ENCODE measurements around the gene SKI.

SKI gene

DNA sequence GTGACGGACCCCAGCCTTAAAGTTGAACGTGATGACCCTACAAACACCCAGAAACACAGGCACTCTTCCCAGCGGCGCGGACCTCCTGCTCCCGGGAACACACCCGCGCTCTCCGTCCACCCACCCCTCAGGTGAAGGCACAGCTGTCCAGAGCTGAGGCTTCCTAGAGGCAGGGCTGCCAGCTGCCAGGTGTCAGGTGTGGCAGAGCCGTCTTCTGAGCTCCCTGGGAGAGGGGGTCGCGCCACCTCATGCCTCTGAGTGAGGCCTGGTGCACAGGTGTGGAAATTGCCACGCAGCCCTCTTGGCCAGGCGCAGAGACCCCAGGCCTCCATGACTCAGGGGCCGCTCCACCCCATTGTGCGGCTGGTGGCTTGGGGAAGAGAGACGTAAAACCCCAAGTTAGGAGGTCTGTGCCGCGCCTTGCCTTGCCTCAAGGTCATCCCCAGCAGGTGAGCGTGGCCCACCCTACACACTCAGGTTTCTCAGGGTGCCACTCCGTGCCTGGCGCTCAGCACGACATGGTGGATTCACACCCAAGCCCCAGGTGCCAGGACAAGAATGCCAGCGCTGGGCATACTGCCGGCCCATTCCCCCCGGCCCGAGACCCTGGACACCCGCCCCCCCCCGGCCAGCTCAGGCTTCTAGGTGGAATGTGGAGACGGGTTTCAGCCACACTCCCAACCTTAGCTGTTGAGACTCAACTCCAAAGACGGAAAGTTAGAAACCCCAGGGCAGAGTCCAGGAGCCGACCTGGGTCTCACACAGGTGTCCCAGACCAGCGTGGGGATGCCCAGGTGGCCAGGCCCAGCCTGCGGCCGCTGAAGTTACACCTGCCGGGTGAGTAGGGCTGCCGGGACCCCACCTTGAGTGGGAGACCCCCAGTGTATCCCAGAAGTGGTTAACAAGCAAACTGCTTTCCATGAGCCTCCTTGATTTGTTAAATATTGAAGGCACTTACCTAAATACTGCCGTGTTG is 42.0 kb upstream of the SKI start:
- Mint-ChIP-seq H3K4me3 (no peak overlapping the region), H3K4me1 (peaks cover 10% of the 10 kb centered on the region), H3K27me3 (ENCODE audit: low read depth) (peaks cover 4% of the 10 kb centered on the region), H3K9me3 (no peaks in the 10 kb centered on the region), H3K27ac (no peak overlapping the region), H3K36me3 (ENCODE audit: low read depth) (peaks cover 21% of the 10 kb centered on the region)
- TF ChIP-seq, protein P1, sequence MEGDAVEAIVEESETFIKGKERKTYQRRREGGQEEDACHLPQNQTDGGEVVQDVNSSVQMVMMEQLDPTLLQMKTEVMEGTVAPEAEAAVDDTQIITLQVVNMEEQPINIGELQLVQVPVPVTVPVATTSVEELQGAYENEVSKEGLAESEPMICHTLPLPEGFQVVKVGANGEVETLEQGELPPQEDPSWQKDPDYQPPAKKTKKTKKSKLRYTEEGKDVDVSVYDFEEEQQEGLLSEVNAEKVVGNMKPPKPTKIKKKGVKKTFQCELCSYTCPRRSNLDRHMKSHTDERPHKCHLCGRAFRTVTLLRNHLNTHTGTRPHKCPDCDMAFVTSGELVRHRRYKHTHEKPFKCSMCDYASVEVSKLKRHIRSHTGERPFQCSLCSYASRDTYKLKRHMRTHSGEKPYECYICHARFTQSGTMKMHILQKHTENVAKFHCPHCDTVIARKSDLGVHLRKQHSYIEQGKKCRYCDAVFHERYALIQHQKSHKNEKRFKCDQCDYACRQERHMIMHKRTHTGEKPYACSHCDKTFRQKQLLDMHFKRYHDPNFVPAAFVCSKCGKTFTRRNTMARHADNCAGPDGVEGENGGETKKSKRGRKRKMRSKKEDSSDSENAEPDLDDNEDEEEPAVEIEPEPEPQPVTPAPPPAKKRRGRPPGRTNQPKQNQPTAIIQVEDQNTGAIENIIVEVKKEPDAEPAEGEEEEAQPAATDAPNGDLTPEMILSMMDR (IDR thresholded peaks at IDR 0.05; ENCODE audit: unreplicated experiment in 3 of 3) = no peak

DNA sequence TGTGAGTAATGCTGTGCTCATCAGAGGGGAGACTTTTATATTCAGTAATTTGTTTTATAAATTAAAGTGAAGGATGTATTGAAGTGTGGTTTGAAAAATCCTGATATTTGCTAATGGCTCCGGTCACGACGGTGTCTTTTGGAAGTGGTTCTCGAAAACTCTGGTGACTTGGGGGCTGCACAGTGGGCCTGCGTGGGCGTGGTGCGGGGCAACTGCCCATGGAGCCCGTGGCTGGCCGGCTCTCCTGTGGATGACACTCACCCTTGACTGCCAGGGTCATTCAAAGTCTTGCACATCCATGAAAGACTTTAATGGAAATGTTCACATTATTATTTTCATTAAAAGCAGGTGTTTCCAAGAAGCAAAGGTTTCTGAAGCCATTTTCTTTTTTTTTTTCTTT is 41.2 kb upstream of the SKI start:
- TF ChIP-seq, protein P1 (IDR thresholded peaks at IDR 0.05; ENCODE audit: unreplicated experiment in 3 of 3) = no peak
- Mint-ChIP-seq H3K4me3 (no peak overlapping the region), H3K9me3 (no peaks in the 10 kb centered on the region), H3K27ac (no peak overlapping the region), H3K4me1 (peaks cover 15% of the 10 kb centered on the region), H3K27me3 (ENCODE audit: low read depth) (peaks cover 4% of the 10 kb centered on the region), H3K36me3 (ENCODE audit: low read depth) (peaks cover 24% of the 10 kb centered on the region)

DNA sequence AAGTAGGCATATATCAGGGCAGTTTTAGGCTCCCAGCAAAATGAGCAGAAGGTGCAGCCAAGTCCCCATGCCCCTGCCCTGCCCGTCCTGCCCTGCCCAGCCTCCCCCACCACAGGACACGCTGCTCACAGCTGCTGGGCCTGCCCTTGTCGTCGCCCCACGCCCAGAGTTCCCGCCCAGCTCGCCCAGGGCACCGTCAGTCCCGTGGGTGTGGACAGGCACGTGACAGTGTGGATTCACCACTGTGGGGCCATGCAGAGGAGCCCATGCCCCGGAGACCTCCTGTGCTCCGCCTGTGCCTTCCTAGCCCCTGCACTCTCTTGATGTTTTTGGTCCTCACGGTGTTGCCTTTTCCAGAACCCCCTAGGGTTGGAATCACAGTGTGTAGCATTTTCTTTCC is 40.5 kb upstream of the SKI start:
- H3K4me3 Mint-ChIP-seq = no peak overlapping the region
- H3K9me3 Mint-ChIP-seq = no peaks in the 10 kb centered on the region
- peaks cover 4% of the 10 kb centered on the region for H3K27me3 Mint-ChIP-seq (ENCODE audit: low read depth)
- no peak overlapping the region for H3K27ac Mint-ChIP-seq
- H3K4me1 Mint-ChIP-seq = peaks cover 16% of the 10 kb centered on the region
- peaks cover 22% of the 10 kb centered on the region for H3K36me3 Mint-ChIP-seq (ENCODE audit: low read depth)
- TF ChIP-seq, protein P1 (IDR thresholded peaks at IDR 0.05; ENCODE audit: unreplicated experiment in 3 of 3) = no peak

DNA sequence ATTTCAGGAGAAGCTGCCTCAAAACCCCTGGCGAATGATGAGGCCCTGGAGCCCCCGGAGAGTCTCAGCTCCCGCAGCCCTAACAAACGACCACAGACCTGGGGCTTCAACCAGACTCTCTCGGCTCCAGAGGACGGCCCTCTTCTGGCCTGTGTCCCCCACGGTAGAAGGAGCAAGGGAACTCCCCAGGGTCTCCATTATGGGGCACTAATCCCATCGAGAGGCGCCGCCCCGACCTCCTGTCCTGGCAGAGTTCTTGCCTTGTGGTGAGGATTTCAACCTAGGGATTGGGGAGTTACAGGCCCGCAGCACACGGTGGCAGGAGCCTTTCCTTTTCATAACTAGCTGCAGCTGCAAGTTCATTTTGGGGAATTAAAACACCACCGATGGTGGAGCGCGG is 39.8 kb upstream of the SKI start:
- Mint-ChIP-seq H3K4me3 (peak overlapping the region in 1 of 3 experiments; percentile 29), H3K9me3 (no peaks in the 10 kb centered on the region), H3K27me3 (ENCODE audit: low read depth) (peaks cover 4% of the 10 kb centered on the region), H3K4me1 (peaks cover 19% of the 10 kb centered on the region), H3K36me3 (ENCODE audit: low read depth) (peaks cover 15% of the 10 kb centered on the region), H3K27ac (peak overlapping the region in 2 of 3 experiments; percentile 28 to 66)
- TF ChIP-seq, protein P1 (IDR thresholded peaks at IDR 0.05; ENCODE audit: unreplicated experiment in 3 of 3) = no peak

DNA sequence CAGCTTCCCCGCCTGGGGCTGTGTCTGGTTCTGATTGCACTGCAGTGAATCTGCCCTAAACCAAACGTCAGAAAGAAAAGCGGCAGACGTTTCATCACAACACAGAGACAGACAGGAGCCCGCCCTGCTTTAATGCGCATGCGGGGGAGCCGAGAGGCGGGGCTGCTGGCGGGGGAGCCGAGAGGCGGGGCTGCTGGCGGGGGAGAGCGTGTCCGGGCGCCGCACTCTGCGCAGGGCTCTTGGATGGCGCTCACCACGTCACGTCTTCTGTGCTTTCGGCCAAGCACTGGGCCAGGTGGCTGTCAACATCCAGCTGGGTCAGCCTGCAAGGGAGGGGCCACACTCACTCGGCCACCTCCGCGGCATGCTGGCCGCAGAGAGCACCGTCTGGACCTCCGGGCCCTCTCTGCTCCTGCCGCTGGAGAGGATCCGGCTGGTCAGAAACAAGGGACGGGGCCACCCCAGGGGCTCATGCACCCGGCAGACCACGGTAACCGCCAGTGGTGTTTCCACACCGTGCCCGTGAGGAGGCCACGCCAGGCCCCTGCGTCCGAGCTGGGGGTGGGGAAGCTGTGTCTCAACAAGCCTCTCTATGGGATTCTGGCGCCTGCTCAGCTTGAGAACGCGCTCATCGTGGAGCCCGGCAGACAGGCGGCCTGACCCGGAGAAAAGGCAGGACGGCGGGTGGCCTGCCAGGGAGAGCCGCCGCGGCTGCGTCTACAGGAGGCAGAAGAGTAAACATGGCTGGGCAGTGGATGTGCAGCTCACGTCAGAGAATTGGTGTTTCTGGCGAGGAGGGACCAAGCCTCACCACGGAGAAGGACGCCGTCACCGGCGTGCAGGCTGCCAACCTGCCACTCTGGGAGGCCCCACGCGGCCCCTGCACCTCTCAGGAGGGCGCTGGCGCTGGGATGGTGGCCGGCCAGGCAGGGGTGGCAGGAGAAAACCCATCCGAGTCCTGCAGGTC is 38.4 kb upstream of the SKI start:
- TF ChIP-seq, protein P1 (IDR thresholded peaks at IDR 0.05; ENCODE audit: unreplicated experiment in 3 of 3) = no peak
- Mint-ChIP-seq H3K27ac (peak overlapping the region; percentile 90 to 98 (median 96)), H3K27me3 (ENCODE audit: low read depth) (no peaks in the 10 kb centered on the region), H3K4me1 (peaks cover 19% of the 10 kb centered on the region), H3K9me3 (no peaks in the 10 kb centered on the region), H3K4me3 (peak overlapping the region; percentile 80 to 85 (median 83)), H3K36me3 (ENCODE audit: low read depth) (peaks cover 7% of the 10 kb centered on the region)

Measured in nephron (organoid).